Colonic mucosa (tissue), 4 donors: Measurements from ENCODE around the gene AJUBA. TPM values are rescaled to one million over a fixed set of nuclear protein-coding genes. Genes with fewer than 3 reads are reported as not detected.
"Not testable (repeated sequence)": the region's sequence is repeated elsewhere in the genome, so short reads cannot be mapped to it uniquely, and the experiment has no call there.

ENCODE experiments used
- DNase-seq: peaks from one replicate; pipeline ENCODE4 v3.0.0-alpha.2; 2020
- H3K27ac ChIP-seq: fragments of 200-600 bp; one replicate; pipeline ENCODE4 v1.8.0; 2021
- H3K27me3 ChIP-seq: fragments of 200-600 bp; one replicate; pipeline ENCODE4 v1.8.0; 2021
- H3K36me3 ChIP-seq: fragments of 200-600 bp; one replicate; pipeline ENCODE4 v1.8.0; 2021
- H3K4me1 ChIP-seq: fragments of 200-600 bp; one replicate; pipeline ENCODE4 v1.8.0; 2021; ENCODE audit warnings: mild to moderate bottlenecking
- H3K4me3 ChIP-seq: fragments of 200-600 bp; one replicate; pipeline ENCODE4 v1.8.0; 2021
- H3K9ac ChIP-seq, 2 donors: one replicate each; pipeline ENCODE4 v1.7.0; 2013; ENCODE audit warnings: control low read depth in 2 of 2, low read depth in 2 of 2, low read length in 2 of 2
- H3K9me3 ChIP-seq: fragments of 200-600 bp; one replicate; pipeline ENCODE4 v1.8.0; 2021
- CTCF ChIP-seq: fragments of 200-600 bp; IDR thresholded peaks from one replicate; pipeline ENCODE4 v1.8.0; 2022; ENCODE audit warnings: antibody characterized with exemption, mild to moderate bottlenecking
- intact Hi-C: fragments of 100-400 bp; cut with DNase I; formaldehyde crosslinking; loops from one replicate; pipeline ENCODE4 v1.14.1; 2022
- total RNA-seq, 2 donors: library from RNA; stranded (reverse); fragmentation: NEBNext Ultra II Directional in 1 of 2; extraction: Animal tissue kit (Norgen Biotek cat#: 25700) in 1 of 2; gene quantifications; one replicate each; pipeline ENCODE4 v1.2.1, GENCODE V29; 2021
- donor health status: healthy.
- donor health status: DM: no; HTN: no; CAD: no.
- donor health status: DM: no; HTN: no; CAD: no.

AJUBA gene
- total RNA-seq, 2 donors from 2014 or later, result 4.1 to 6.7 TPM

- H3K9ac ChIP-seq, result no peak overlapping the region
- intact Hi-C loops, result no loop called here
- H3K27ac ChIP-seq, result no peak overlapping the region
- H3K27me3 ChIP-seq, result no peaks in the 10 kb centered on the region
- no peaks in the 10 kb centered on the region for H3K9me3 ChIP-seq
- H3K4me1 ChIP-seq, result no peaks in the 10 kb centered on the region
- no peak for TF ChIP-seq CTCF
- no peak overlapping the region for H3K4me3 ChIP-seq
- no peaks in the 10 kb centered on the region for H3K36me3 ChIP-seq
- no peak for DNase-seq
Measured at GRCh38 chr14:22971152-22971551, 11.2 kb downstream of the AJUBA start.

GRCh38 chr14:22966783-22967269, 15.5 kb downstream of the AJUBA start:
- Histone ChIP-seq H3K4me3 (no peak overlapping the region), H3K36me3 (no peaks in the 10 kb centered on the region), H3K27ac (no peak overlapping the region), H3K9ac (no peak overlapping the region), H3K9me3 (no peaks in the 10 kb centered on the region), H3K4me1 (no peaks in the 10 kb centered on the region), H3K27me3 (no peaks in the 10 kb centered on the region)
- intact Hi-C loops, result no loop called here
- TF ChIP-seq CTCF, result no peak
- DNase-seq, result no peak

- intact Hi-C loops, DNase-seq, H3K4me3 ChIP-seq, H3K9ac ChIP-seq, H3K4me1 ChIP-seq, H3K9me3 ChIP-seq, H3K36me3 ChIP-seq, H3K27ac ChIP-seq, H3K27me3 ChIP-seq: not testable (repeated sequence)
Measured at GRCh38 chr14:22965916-22966782, 16.2 kb downstream of the AJUBA start.

GRCh38 chr14:22962061-22962676, 20.2 kb downstream of the AJUBA start:
- no peak for DNase-seq
- H3K9me3 ChIP-seq, result no peaks in the 10 kb centered on the region
- no peaks in the 10 kb centered on the region for H3K4me1 ChIP-seq
- H3K9ac ChIP-seq, result no peak overlapping the region
- no peak for TF ChIP-seq CTCF
- no peaks in the 10 kb centered on the region for H3K27me3 ChIP-seq
- no peak overlapping the region for H3K4me3 ChIP-seq
- intact Hi-C loops, result no loop called here
- no peak overlapping the region for H3K27ac ChIP-seq
- H3K36me3 ChIP-seq, result no peaks in the 10 kb centered on the region

- H3K9ac ChIP-seq, result peak overlapping the region; percentile 81 to 88
- peaks cover 5% of the 10 kb centered on the region for H3K4me1 ChIP-seq
- no peak for TF ChIP-seq CTCF
- no peaks in the 10 kb centered on the region for H3K36me3 ChIP-seq
- intact Hi-C loops, result no loop called here
- no peaks in the 10 kb centered on the region for H3K9me3 ChIP-seq
- no peak for DNase-seq
- H3K27ac ChIP-seq, result peak overlapping the region; percentile 92
- peak overlapping the region; percentile 49 for H3K4me3 ChIP-seq
- no peaks in the 10 kb centered on the region for H3K27me3 ChIP-seq
Measured at GRCh38 chr14:22955702-22956569, 26.4 kb downstream of the AJUBA start.
